Karpas-422 (cell line): ENCODE measurements around the gene APIP. TPM values are rescaled to one million over a fixed set of nuclear protein-coding genes. Genes with fewer than 3 reads are reported as not detected.
A peak's percentile ranks its signal among the peaks of the same experiment; 100 is the strongest.
"Not testable (repeated sequence)": the region's sequence is repeated elsewhere in the genome, so short reads cannot be mapped to it uniquely, and the experiment has no call there.

Experiments used
- DNase-seq: peaks from one replicate; pipeline ENCODE4 v3.0.0-alpha.2; 2015
- H2AFZ ChIP-seq: fragments of 200-600 bp; sonication (generic); 2 replicates; pipeline ENCODE4 v1.6.1; 2014; ENCODE audit warnings: antibody characterized with exemption, low read length, mixed read lengths
- H3K27ac ChIP-seq: fragments of 200-600 bp; sonication (generic); 2 replicates; pipeline ENCODE4 v1.5.1; 2014; ENCODE audit warnings: mild to moderate bottlenecking, low read length, moderate library complexity
- H3K27me3 ChIP-seq: fragments of 200-600 bp; sonication (generic); 2 replicates; pipeline ENCODE4 v1.6.1; 2014; ENCODE audit warnings: low read length, mixed read lengths
- H3K36me3 ChIP-seq: fragments of 200-600 bp; sonication (generic); 2 replicates; pipeline ENCODE4 v1.6.1; 2014; ENCODE audit warnings: low read length, mixed read lengths; ENCODE audit not compliant: insufficient read depth
- H3K4me1 ChIP-seq: fragments of 200-600 bp; sonication (generic); 2 replicates; pipeline ENCODE4 v1.6.1; 2014; ENCODE audit warnings: mild to moderate bottlenecking, low read length, mixed read lengths
- H3K4me2 ChIP-seq: fragments of 200-600 bp; sonication (generic); 2 replicates; pipeline ENCODE4 v1.6.1; 2014; ENCODE audit warnings: low read length, low read depth, mild to moderate bottlenecking; ENCODE audit not compliant: poor library complexity, severe bottlenecking
- H3K4me3 ChIP-seq: fragments of 200-600 bp; sonication (generic); 2 replicates; pipeline ENCODE4 v1.5.1; 2014; ENCODE audit warnings: mild to moderate bottlenecking, antibody characterized with exemption, low read length, mixed read lengths
- H3K79me2 ChIP-seq: fragments of 200-600 bp; sonication (generic); 2 replicates; pipeline ENCODE4 v1.6.1; 2014; ENCODE audit warnings: mild to moderate bottlenecking, low read length, mixed read lengths
- H3K9ac ChIP-seq: fragments of 200-600 bp; sonication (generic); 2 replicates; pipeline ENCODE4 v1.6.0; 2014; ENCODE audit warnings: low read length
- H3K9me2 ChIP-seq: fragments of 200-600 bp; sonication (generic), shearing (Covaris generic); replicated peaks from 2 replicates; pipeline ENCODE4 v1.6.0; 2014; ENCODE audit warnings: mild to moderate bottlenecking, low read length, moderate library complexity; ENCODE audit not compliant: insufficient read depth
- H3K9me3 ChIP-seq: fragments of 300-700, 200-600 bp; sonication (generic); 2 replicates; pipeline ENCODE4 v1.6.1; 2014; ENCODE audit warnings: low read length, mixed read lengths
- H4K20me1 ChIP-seq: fragments of 200-600 bp; sonication (generic); 2 replicates; pipeline ENCODE4 v1.6.1; 2014; ENCODE audit warnings: mild to moderate bottlenecking, antibody characterized with exemption, low read length, low read depth; ENCODE audit not compliant: insufficient read depth
- total RNA-seq: library from RNA; depleted of rRNA; stranded (reverse); fragments of >200 nt; shearing (Covaris generic); gene quantifications from 2 replicates; pipeline ENCODE4 v1.2.3, GENCODE V29; 2014; ENCODE audit warnings: low replicate concordance

The APIP gene
- total RNA-seq, 1 experiment from 2014 or later: 39.3 TPM

DNA sequence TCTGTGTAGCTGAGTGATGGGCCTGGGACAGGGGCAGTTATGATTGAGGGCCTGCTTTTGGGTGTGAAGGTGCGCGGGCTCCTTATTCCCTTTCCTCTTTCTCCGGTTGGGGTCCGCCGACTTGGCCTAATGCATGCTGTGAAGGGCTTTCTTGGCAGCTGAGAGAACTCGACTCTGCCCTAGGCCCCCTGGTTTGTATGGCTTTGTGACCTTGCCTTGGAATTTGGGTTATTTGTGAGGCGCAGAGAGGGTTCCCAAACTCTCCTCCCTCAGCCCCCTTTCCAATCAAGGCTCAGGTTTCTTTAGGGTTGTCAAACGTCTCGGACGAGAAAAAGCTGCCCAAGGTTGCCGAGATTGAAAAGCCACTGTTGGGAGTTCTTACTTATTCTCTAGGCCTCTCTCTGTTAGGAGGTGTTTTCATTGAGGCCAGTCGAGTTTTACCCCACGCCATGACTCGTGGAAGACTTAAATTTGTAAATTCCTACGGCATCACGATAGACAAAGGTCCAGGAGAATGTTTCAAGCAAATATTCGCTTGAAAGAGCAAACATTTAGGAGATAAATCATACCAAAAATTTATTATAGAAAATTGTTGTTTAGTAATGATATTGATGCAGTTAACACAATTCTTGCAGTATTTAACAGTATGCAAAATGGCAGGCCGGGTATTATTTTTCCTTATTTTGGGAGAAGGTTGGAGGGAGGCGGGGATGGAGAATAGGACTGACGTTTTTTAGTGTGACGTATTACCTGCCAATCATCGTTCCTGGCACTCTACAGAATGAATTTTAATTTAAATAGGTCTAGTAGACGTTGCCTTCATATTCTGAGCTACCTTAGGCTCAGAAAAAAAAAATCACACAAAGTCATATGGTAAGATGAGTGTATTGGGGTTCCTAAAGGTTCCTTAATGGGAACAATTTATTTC lies 928 bp upstream of the APIP start:
- DNase-seq: peak; percentile 63
- peaks cover 88% of the 10 kb centered on the region for H3K79me2 ChIP-seq
- peaks cover 8% of the 10 kb centered on the region; the same call in 1 of the 2 replicates for H4K20me1 ChIP-seq
- H3K9me2 ChIP-seq: no peaks in the 10 kb centered on the region
- peak overlapping the region; percentile 84 for H3K4me3 ChIP-seq
- H3K27me3 ChIP-seq: no peaks in the 10 kb centered on the region
- peak overlapping the region; percentile 46; the same call in 1 of the 2 replicates for H3K27ac ChIP-seq
- H3K36me3 ChIP-seq: peaks cover 9% of the 10 kb centered on the region
- no peaks in the 10 kb centered on the region for H3K9me3 ChIP-seq
- peak overlapping the region; percentile 85 for H2AFZ ChIP-seq
- H3K4me2 ChIP-seq: peak overlapping the region; percentile 94
- H3K9ac ChIP-seq: peak overlapping the region; percentile 86
- H3K4me1 ChIP-seq: peaks cover 28% of the 10 kb centered on the region

DNA sequence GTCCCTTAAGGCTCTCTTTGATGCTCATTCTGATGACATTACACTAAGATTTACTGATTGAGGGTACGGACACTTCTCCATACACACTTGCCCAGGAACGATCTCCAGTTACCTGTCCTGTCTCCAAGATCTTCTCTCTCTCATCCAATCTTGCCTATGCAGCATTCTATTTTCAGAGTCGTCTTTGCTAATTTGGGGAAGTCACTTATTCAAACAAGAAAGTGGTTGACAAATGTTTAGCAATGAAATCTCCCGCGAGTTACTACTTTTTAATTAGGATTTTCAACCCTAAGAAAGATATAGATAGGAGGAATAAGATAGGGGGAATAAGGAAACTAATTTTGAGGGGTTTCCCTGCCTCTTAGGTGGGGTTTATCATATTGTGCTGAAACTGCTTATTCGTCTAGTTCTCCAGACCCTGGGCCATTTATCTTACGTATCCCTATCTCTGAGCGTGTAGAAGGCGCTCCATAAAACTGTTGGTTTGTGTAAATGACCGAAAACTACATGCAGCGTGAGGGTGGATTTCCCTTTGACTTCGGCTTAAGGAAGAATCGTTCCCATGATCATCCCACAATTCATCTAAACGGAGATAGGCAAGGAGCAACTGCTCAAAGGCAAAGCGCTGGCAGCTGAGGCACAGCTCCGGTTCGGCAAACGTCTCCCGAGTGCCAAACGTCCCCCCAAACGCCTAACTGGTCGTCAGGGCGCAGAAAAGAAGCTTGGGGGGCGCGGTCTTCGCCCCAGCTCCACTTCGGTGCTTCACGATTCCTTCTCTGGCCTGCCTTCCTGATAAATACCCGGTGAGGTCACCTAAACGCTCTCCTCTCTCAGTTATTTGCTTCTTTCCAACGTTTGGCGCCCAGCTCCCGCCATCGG lies 804 bp downstream of the APIP start:
- Histone ChIP-seq H3K9me2 (no peaks in the 10 kb centered on the region), H3K9me3 (no peaks in the 10 kb centered on the region), H4K20me1 (peaks cover 5% of the 10 kb centered on the region; the same call in 1 of the 2 replicates), H2AFZ (peak overlapping the region; percentile 33; the same call in 1 of the 2 replicates), H3K36me3 (peaks cover 12% of the 10 kb centered on the region), H3K4me2 (peak overlapping the region; percentile 94), H3K4me3 (peak overlapping the region; percentile 84), H3K9ac (peak overlapping the region; percentile 86), H3K4me1 (peaks cover 45% of the 10 kb centered on the region), H3K79me2 (peaks cover 89% of the 10 kb centered on the region), H3K27me3 (no peaks in the 10 kb centered on the region), H3K27ac (peak overlapping the region; percentile 73)
- peak; percentile 82 for DNase-seq

DNA sequence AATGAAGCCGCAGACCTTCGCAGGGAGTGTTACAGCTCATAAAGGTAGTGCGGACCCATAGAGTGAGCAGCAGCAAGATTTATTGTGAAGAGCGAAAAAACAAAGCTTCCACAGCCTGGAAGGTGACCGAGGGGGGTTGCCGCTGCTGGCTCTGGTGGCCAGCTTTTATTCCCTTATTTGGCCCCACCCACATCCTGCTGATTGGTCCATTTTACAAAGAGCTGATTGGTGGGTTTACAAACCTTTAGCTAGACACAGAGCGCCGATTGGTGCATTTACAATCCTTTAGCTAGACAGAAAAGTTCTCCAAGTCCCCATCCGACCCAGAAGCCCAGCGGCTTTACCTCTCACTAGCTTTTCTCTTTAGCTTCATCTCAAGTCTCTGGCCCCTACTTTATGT lies 2.6 kb downstream of the APIP start:
- H3K9me3 ChIP-seq, H3K27me3 ChIP-seq, DNase-seq, H3K9ac ChIP-seq, H3K27ac ChIP-seq, H3K9me2 ChIP-seq, H2AFZ ChIP-seq, H3K4me2 ChIP-seq, H3K4me3 ChIP-seq, H4K20me1 ChIP-seq: not testable (repeated sequence)
- peaks cover 24% of the 10 kb centered on the region for H3K36me3 ChIP-seq
- peaks cover 48% of the 10 kb centered on the region for H3K4me1 ChIP-seq
- peaks cover 89% of the 10 kb centered on the region for H3K79me2 ChIP-seq

DNA sequence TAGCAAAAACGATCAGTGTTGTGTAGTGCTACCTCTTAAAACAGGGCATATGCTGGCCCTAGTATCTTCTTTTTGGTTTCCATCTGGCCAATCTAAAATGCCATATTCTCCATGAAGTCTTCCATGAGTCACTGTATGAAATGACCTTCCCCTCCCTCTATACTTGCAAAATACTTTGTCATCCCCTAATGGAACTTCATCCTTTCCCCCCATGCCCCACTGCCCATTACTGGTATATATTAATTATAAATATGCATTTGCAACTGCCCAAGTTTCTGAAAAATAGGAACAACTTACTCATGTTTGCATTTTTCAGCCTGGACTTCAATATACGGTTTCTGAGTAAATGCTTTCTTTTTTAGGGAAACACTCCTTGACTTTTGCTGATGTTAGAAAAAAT lies 4.5 kb downstream of the APIP start:
- Histone ChIP-seq H3K9ac (no peak overlapping the region), H2AFZ (no peak overlapping the region), H3K79me2 (peaks cover 89% of the 10 kb centered on the region)

DNA sequence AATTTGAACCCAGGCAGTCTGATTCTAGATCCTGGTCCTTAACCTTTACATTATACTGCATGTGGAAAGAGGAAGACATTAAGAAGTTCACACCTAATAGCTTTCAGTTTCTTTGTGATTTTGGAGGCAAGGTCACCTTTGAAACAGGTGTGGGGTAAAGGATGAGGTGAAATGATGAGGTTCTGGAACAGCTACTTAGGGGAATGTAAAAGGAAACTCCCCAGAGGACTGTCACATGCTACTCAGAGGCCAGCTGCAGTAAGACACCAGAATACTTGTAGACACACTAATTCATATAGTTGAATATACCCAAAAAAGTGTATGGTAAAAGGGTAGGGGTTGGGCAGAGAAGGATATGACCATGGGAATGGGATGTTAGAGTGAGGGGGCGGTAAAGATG lies 5.4 kb downstream of the APIP start:
- Histone ChIP-seq H3K9me3 (no peaks in the 10 kb centered on the region; the same call in 1 of the 2 replicates), H3K27me3 (no peaks in the 10 kb centered on the region), H3K79me2 (peaks cover 95% of the 10 kb centered on the region), H3K9ac (no peak overlapping the region), H3K9me2 (no peaks in the 10 kb centered on the region), H3K4me1 (peaks cover 34% of the 10 kb centered on the region), H3K36me3 (peaks cover 31% of the 10 kb centered on the region), H4K20me1 (no peaks in the 10 kb centered on the region), H2AFZ (no peak overlapping the region), H3K27ac (peak overlapping the region; percentile 17; the same call in 1 of the 2 replicates), H3K4me3 (no peak overlapping the region), H3K4me2 (no peak overlapping the region)
- DNase-seq: peak; percentile 44

More for the DNA sequence above, 4.5 kb downstream of the APIP start:
- Histone ChIP-seq H3K36me3 (peaks cover 28% of the 10 kb centered on the region), H3K4me2 (no peak overlapping the region), H3K9me2 (no peaks in the 10 kb centered on the region), H3K27me3 (no peaks in the 10 kb centered on the region), H3K4me1 (peaks cover 34% of the 10 kb centered on the region), H3K9me3 (no peaks in the 10 kb centered on the region; the same call in 1 of the 2 replicates), H4K20me1 (no peaks in the 10 kb centered on the region), H3K4me3 (no peak overlapping the region), H3K27ac (no peak overlapping the region)
- no peak for DNase-seq

DNA sequence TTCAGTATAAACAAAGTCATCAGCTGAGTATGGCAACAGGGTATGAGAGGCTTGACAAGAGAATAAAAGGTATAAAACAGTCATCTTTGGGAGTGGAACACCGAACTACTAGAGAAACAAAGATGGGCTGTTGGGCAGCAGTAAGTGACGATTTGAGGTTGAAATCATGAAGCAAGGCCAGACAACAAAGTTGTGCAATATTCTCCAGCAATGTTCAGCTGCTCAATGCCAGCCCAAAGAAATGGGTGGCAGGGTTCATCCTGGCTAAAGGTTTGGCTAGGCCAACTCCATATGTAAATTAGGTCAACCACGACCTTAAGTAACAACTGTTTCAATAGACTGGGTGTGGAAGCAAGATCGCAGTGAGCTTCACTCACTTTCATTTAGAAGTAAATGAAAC lies 6.2 kb downstream of the APIP start:
- Histone ChIP-seq H3K9me3 (no peaks in the 10 kb centered on the region; the same call in 1 of the 2 replicates), H3K9ac (no peak overlapping the region), H3K4me2 (no peak overlapping the region), H3K36me3 (peaks cover 31% of the 10 kb centered on the region), H4K20me1 (no peaks in the 10 kb centered on the region), H3K9me2 (no peaks in the 10 kb centered on the region), H3K27me3 (no peaks in the 10 kb centered on the region), H3K4me1 (peaks cover 30% of the 10 kb centered on the region), H2AFZ (no peak overlapping the region), H3K4me3 (no peak overlapping the region), H3K27ac (no peak overlapping the region), H3K79me2 (peaks cover 95% of the 10 kb centered on the region)
- DNase-seq: no peak

DNA sequence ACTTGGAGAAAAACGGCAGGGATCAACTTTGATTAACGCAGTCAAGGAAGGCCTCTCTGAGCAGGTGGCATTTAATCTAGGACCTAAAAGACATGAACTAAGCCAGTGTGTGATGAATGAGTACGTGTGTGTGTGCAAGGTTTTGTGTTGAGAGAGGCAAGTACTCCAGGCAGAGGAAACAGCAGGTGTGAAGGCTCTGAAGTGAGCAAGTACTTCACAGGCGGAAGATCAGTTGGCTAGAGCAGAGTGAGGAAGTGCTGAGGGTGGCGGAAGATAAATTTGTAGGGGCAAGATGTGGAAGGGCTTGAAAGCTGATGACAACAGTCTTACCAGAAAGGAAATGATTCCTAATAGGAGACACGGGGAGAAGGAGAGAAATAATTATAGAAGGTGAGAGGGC lies 6.8 kb downstream of the APIP start:
- Histone ChIP-seq H3K79me2 (peaks cover 95% of the 10 kb centered on the region), H3K4me3 (no peak overlapping the region), H3K9me3 (no peaks in the 10 kb centered on the region; the same call in 1 of the 2 replicates), H3K27ac (no peak overlapping the region), H3K4me1 (peaks cover 25% of the 10 kb centered on the region), H3K27me3 (no peaks in the 10 kb centered on the region), H3K36me3 (peaks cover 30% of the 10 kb centered on the region), H2AFZ (no peak overlapping the region), H3K9me2 (no peaks in the 10 kb centered on the region), H4K20me1 (no peaks in the 10 kb centered on the region), H3K9ac (no peak overlapping the region), H3K4me2 (no peak overlapping the region)
- no peak for DNase-seq
